NCI-H510A treated with DMSO at 0.1 percent for 48 hours (cell line): ENCODE results near the gene CT45A8.
"Not testable (repeated sequence)": the region's sequence is repeated elsewhere in the genome, so short reads cannot be mapped to it uniquely, and the experiment has no call there.

Source experiments
- DNase-seq: peaks from one replicate; lab custom pipeline; 2025; lab: John Stamatoyannopoulos, UW

Gene CT45A8

GRCh38 chrX:135854438-135854837 lies at the start of gene CT45A8:
Gene CT45A8 (minus strand): TSS chrX:135854538. CDS start chrX:135850783, 3,755 bp downstream.
- DNase-seq: not testable (repeated sequence)

- no peak for DNase-seq
These were observed 39.0 kb upstream of the CT45A8 start, which contains the start of the genes CT45A10 and SAGE1 for GRCh38 chrX:135893294-135893817. Gene CT45A10 (minus strand): TSS chrX:135893444. CDS start chrX:135885344, 8,100 bp downstream. Gene SAGE1 (plus strand): TSS chrX:135893716. CDS start chrX:135896243, 2,527 bp downstream.

DNA sequence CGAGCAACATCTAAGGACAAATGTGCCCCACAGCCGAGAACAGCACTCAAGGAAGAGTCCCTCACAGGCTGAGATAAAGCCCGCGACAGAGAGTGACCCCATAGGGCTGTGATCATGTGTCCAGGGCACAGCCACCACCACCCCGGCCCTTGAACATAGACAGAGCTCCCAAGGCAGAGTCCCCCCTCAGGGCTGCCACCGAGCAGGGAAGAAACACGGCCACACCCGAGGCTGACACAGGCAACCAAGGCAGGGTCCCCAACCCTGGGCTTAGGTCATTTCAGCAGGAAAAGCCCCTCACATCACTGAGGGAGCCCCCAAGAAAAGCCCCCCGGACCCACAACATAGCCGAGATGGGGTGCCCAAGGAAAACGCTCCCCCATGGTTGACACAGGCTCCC lies 38.4 kb upstream of the CT45A8 start:
- no peak for DNase-seq

GRCh38 chrX:135890087-135890585 lies 35.8 kb upstream of the CT45A8 start:
- no peak for DNase-seq

GRCh38 chrX:135888976-135889375 lies 34.6 kb upstream of the CT45A8 start:
- not testable (repeated sequence) for DNase-seq

DNA sequence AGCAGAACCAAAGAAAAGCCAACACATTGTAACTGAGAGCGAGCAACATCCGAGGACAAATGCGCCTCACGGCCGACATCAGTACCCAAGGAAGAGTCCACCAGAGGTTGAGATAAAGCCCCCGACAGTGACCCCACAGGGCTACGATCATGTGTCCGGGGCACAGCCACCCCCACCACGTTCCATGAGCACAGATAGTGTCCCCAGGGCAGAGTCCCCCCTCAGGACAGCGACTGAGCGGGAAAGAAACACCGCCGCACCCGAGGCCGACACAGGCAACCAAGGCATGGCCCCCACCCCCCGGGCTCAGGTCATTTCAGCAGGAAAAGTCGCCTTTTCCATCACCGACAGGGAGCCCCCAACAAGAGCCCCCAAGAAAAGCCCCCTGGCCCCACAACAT lies 33.9 kb upstream of the CT45A8 start:
- not testable (repeated sequence) for DNase-seq

DNA sequence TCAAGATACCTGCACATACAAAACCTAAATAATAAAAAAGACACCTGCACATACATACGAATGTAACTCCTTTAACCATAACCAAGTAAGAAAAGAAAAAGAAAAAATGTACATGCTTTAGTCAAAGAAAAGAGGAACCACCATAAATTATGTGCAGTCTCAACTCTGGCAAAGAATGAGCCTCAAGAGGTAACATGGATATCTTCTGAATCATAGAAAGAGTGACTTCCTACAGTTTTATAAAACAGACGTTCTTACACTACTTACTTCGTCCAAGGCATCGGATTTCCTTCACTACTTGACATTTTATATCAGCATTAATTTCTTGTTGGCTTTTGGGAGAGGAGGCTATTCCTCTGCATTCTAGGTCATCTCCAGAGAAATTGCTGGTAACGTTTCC lies 28.4 kb upstream of the CT45A8 start:
- DNase-seq: not testable (repeated sequence)

DNA sequence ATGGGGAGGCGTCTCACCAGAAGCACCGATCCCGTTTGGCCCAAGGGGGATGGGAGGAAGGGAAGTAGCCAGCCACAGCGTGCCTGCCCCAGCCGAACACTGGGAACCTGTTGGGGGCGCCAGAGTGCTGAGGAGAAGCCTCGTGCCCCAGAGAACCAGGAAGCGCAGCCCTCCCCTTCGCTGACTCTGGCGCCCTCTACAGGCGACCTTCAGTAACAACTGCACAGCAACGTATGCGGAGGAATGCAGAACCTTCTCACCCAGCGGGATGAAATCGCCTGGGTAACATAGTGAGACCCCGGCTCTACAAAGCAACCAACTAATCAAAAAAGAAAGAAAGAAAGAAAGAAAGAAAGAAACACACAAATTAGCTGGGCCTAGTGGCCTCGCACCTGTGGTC lies 17.4 kb upstream of the CT45A8 start, which contains the start of gene CT45A9:
Gene CT45A9, minus strand, starts transcription at position 101 of the 400 bp plus-strand sequence. CDS start 3,751 bp downstream, outside the sequence.
- not testable (repeated sequence) for DNase-seq

GRCh38 chrX:135837180-135837579 lies 17.2 kb downstream of the CT45A8 start, which contains the start of gene CT45A7:
Gene CT45A7 (minus strand): TSS chrX:135837280. CDS start chrX:135833533, 3,747 bp downstream.
- DNase-seq: not testable (repeated sequence)

DNA sequence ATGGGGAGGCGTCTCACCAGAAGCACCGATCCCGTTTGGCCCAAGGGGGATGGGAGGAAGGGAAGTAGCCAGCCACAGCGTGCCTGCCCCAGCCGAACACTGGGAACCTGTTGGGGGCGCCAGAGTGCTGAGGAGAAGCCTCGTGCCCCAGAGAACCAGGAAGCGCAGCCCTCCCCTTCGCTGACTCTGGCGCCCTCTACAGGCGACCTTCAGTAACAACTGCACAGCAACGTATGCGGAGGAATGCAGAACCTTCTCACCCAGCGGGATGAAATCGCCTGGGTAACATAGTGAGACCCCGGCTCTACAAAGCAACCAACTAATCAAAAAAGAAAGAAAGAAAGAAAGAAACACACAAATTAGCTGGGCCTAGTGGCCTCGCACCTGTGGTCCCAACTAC lies 34.4 kb downstream of the CT45A8 start, which contains the start of gene CT45A2:
Gene CT45A2, minus strand, starts transcription at position 101 of the 400 bp plus-strand sequence. CDS start 3,747 bp downstream, outside the sequence.
- DNase-seq: not testable (repeated sequence)

DNA sequence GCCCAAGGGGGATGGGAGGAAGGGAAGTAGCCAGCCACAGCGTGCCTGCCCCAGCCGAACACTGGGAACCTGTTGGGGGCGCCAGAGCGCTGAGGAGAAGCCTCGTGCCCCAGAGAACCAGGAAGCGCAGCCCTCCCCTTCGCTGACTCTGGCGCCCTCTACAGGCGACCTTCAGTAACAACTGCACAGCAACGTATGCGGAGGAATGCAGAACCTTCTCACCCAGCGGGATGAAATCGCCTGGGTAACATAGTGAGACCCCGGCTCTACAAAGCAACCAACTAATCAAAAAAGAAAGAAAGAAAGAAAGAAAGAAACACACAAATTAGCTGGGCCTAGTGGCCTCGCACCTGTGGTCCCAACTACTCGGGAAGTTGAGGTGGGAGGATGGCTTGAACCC lies 51.7 kb downstream of the CT45A8 start, which contains the start of gene CT45A6:
Gene CT45A6, minus strand, starts transcription at position 101 of the 400 bp plus-strand sequence. CDS start 3,794 bp downstream, outside the sequence.
- not testable (repeated sequence) for DNase-seq
